ENCODE data around the gene ELAVL4.
"Not testable (repeated sequence)": the region's sequence is repeated elsewhere in the genome, so short reads cannot be mapped to it uniquely, and the experiment has no call there.

Gene ELAVL4

DNA sequence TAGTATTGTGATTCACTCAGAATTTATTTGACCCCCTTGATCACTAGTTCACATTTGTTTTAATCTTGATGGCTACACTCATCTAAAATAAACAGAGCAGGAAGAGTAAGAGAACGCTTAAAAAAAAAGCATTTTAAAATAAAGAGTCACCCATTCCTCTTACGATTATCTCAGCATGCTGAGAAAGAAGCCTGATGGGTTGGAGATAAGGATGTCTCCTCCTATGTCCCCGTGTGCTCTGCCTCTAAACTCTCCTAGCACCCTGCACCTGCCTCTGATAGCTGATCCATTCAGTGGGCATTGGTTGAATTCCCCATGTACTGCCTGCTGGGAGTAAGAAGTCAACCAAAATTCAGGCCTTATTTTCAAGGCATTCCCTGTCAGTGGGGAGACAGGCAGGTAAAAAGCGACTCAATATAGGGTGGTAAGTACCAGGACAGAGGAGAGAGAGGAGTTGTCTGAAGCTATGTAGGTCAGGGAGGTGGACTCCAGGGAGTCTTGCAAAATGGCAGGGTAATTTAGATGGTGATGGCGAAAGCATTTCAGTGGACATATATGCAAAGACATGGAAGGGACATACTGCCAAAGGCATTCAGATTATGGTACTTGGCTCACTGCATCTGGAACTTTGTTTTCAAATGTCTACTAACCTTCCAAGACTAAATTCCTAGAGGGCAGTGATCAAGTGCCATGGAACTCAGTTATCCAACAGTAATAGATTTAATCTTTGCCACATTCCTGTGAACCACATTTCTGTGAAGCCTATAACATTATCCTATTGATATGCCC, 18.4 kb downstream of the ELAVL4 start:
- DNase-seq, result no peak

DNA sequence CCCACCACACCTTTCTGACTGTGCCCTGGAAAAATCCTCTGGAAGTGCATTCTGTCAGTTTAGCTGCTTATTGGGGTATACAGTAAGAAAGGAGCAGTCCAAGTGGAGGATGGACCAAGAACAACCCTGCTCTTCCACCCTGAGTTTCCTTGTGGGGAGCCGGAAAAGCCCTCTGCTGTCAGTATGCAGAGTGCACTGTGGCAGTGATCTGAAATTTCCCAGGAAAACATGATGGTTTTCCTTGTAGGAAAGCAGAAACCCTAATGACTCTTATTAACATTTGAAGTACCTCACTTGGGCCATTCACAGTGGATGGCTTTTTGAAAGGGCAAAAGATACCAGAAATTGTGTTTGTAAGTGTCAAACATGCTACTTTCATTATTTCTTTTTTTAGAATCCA, 20.5 kb downstream of the ELAVL4 start:
- DNase-seq, result no peak

DNA sequence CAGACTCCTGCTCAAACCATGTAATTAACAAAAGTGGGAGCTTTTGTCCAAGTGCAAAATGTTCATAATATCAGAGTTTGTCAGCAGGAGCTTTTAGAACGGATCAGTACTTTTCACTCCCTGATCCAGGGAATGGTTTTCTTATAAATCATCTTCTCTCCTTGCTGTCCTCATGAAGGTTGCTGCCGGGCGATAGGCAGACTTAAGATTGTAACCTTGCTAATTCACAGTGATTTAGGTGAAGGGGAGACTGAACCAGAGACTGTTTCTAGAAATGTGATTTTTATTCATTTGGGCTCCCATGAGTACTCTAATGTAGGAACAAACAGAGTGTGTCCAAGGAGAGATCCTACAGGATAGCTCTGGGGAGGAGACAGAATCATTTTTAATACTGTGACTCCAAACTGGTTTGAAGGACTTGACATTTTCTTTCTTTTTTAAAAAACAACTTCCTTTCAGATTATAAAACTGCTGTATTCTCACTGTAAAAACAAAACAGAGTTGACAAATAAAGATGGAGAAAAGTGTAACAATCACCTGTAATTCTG, 23.7 kb downstream of the ELAVL4 start:
- no peak for DNase-seq

DNA sequence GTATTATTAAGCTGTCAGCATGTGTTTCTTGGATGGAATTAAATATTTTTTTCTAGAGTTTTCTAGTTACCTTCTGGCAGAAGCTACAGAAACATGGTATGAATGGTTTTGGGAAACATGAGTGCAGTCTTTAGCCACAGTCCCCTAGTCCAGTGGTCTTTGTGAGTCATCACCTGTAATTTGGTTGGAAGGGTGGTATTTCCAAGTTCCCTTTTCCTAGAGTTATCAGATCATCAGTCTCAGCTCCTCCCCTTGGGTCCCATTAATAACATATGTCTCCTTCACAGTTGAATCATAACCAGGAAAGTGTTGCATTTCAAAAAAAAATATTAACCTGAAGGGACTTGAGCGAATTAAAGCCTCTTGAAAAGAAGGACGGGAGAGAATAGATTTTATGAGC, 27.0 kb downstream of the ELAVL4 start:
- no peak for DNase-seq

DNA sequence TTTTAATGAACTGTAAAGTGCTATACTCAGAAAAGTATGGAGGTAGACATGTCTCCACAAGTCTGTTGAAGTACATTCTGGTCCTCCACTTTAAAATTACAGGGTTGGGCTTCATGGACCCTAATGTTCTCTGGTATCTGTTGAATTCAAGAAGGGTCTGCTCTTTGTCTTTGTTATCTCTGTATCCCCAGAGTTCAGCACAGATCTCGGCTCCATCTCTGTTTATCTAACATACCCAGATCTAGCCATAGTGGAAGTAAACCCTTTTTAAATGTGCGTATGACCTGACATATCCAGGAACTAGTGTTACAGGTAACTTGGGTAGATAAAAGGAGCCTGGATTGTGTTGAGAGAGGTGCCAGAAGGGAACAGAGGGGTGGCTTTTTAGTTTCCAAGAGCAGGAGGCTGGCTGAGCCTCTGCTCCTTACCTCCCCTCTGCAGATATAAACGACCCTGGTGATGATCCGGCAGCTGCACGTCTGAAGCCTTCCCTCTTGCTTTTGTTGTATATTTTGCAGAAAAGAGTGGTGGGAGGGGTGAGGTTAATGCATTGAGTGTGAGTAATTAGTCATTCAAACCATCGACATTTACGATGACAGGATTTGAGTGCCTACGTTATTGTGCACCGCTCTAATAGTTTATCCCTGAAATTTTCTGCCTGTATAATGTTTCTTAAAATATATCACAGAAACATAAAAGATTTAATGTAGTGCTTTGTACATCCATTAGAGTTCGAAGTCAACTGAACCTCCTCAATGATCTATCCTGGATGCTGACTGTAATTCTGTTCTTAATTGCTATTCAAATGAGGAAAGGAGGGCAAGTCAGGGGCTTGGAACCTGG, 30.8 kb downstream of the ELAVL4 start:
- no peak for DNase-seq

DNA sequence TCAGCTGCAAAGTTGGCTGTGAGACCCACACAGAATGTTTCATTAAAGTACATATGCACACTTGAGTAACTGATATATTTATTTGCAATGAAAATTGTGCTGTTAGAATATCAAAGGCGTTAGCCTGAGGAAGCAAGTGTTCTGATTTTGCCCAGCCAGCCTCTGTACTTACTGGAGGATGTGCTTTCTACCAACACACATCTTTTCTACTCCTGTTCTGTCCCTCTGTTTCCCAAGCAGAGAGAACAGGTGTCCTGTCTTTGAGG, 31.4 kb downstream of the ELAVL4 start:
- DNase-seq, result no peak

DNA sequence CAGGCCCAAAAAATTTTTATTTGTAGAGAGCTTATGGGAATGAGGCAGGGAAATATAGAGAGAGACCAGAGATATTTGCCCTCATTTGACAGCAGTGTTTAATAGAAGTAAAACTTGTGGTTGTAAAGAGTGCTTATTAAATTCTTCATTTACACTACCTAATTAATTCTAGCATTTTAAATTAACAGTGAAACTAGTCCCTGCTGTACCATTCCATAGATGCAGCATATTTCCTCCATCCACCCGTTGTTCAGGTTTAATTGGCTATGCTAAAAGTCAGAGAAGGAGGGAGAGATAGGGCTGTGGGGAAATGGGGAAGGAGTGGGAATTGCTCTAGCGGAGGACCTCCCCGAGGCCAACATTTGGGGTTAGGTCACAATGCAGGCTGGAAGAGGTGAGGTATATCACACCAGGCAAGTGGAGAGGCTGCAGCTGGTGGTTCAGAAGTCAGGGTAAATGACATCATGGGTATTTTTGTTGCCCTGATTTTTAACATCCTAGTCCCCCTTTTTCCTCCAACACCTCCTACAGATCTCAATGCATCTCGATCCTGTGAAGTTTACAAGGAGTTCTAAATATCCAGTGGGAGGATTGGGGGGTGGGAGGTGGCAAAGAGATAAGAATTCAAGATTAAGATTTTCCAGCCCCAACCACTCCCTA, 38.6 kb downstream of the ELAVL4 start:
- DNase-seq, result no peak

DNA sequence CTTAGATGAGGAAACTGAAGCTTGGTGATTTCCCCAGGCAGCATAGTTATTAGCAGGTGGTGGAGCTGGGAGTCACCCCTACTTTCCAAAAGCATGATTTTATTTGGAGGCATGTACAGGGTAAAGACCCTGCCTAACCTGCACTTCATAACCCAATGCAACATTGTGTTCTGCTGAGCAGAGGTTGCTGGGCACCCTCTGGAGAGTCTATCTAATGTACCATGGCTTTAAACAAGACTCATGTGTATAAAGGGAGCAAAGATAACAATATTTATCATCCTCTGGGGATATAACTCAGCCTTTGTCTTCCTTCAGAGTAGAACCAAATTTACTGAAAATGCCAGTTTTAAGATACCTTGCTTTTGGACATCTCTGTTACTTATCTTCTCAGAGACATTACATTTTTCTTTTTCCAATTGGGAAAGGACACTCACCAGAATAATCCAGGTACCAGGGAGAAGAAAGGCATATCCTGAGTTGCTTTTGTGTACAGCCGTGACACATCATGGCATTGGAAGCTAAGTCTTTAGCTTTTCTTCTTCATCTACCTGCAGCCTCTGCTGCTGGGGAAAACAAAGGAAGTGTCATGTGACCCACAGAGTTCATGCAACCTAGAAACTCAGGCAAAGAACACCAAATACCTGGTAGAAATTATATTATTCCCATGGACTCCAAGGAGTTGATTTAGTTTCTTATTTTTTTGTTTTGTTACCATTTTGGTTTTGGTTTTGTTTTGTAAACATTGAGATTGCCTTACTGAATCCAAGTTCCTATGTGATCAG, 39.6 kb downstream of the ELAVL4 start:
- DNase-seq, result no peak

DNA sequence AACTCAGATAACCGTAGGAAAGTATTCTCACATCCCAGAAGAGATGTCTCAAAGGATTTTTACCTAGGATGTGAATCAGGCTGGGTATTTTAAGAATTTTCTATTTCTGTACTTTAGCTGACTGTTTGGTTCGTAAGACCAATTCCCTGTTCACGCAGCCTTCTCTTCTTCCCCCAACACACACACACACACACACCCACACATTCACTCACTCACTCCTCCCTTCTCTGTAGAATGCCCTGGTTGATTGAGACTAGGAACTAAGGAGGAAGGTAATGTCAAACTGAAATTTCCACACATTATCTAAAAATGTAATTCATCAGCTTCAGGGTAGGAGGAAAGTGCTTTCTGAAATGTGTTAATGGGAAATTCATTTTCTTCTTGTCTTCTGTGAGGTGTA, 43.5 kb downstream of the ELAVL4 start:
- DNase-seq, result no peak

DNA sequence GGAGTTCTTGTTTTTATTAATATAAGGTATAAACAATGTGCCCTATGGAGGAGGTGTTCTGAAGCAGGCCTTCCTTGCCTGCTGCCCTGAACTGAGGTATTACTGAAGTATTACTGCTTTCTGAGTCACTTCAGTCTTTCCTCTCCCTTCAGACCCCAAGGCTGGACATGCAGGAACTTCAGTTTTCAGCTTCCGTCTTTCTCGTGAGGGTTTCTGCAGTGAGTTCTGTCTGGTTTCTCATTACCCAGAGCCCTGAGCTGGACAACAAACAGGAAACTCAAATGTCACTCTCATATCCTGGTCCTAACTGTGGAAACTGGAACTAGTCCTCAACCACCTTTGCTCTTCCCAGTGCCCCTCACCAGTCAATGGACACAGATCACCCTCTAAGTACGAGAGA, 46.8 kb downstream of the ELAVL4 start:
- no peak for DNase-seq

DNA sequence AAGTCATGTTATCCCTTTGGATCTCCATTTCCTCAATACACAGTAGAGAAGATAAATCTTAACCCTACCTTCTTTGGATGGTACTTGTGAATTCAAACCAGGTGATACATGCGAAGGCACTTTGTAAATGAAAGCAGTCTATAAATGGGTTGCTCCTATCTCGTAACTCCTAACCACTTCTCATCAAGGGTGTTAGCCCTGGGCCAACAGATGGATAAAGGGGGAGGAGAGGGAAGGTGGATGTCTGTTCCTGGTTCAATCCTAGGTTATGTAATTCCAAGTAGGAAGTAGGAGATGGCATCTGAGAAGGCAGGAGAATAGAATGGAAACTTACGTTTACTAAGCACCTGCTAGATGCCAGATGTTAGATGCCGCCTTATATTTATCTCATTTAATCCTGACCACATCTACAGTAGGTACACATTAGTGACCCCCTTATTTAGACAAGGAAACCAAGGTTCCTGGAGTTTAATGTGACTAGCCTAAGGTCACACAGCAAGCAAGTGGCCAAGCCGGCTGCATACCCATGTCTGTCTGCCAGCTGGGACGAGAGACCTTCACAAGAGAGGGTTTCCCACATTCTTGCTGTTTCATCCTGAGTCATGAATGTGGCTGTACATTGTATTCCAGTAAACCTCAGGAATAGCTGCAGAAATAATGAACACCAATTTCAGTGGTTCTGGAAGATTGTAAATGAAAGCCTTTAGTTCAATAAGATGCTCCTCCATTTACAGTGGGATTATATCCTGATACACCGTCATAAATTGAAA, 47.7 kb downstream of the ELAVL4 start:
- DNase-seq, result no peak

DNA sequence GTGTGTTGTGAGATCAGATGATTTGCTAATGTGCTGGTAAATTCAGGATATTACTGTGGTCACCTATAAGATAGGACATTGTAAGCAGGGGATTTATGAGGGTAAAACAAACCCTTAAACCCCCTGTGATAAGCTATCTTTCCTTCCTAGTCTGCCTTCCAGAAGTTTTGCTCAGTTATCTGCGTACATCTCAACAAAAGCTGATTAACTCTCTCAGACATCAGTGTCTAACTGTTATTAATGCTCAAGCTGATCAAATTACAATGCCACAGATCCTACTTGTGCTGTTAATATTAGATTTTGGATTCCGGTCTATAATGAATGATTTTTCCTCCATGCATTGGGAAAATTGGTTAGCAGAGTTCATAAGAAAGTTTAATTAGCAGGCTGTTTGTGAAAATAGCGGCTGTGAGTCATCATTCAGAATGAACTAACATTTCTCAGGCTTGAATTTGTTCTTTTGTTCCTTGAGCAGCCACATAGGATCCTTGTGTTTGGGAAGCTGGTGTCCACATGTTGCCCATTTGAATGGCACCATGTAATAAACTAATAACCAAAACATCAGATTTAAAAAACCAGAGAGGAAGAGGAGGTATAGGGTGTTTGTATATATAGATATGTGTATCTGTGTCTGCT, 48.7 kb downstream of the ELAVL4 start:
- DNase-seq, result no peak

DNA sequence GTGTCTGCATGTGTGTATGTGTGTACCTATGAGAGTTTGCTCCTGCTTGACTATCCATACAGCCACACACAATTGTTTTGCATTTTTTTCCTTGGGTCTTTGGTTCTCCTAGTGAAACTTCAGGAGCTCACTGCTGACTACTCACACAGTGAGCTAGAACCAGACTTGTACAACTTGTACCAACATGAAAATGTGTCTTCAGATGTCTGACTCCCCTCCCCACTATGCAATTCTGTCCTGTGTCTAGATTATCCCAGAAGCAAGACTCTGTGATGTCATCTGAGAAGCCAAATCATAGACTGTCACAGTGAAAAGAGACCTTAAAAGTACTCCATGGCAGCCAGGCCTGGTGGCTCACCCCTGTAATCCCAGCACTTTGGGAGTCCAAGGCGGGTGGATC, 49.7 kb downstream of the ELAVL4 start:
- DNase-seq, result no peak

DNA sequence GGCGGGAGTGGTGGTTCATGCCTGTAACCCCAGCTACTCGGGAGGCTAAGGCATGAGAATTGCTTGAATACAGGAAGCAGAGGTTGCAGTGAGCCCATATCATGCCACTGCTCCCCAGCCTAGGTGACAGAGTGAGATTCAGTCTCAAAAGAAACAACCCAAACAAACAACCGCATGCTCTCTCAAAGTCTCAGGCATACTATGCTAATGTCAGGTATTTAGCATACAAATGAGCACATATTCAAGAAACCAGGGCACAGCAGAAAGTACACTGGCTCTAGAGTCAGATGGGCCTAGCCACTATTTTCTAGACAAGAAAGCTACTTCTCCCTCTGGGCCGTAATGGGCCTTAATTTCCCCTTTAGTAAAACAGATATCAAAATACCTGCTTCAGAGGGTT, 55.0 kb downstream of the ELAVL4 start:
- DNase-seq, result no peak

DNA sequence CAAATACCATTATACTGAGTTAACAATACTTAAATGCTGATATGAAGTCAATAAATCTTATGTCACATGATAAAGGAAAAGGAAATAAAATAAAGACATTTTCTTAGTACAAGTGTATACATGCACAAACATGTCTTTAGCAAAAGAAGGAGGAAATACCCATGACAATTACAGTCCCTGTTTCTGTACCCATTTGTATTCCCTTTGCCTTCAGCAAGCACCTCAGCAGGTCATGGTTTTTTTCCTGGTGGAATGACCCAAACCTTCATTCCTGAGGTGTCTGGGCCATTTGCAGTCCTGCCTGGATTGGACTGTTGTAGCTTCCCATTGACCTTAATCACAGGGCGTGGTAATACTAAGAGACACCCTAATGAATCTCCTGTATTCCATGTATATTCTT, 57.6 kb downstream of the ELAVL4 start:
- DNase-seq, result not testable (repeated sequence)

DNA sequence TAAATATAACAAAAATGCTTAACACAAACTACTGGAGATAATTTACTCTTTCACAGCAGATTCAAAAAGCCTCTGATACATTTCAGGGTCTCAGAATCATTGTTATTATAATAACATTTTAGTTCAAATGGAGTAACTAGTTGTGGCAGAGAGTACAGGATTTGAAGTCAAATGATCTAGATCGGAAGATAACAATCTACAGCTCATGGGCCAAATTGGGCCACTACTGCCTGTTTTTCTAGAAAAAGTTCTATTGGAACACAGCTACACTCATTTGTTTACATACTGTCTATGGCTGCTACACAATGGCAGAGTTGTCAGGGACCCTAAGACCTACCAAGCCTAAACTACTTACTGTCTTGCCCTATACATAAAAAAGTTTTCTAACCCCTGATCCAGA, 63.6 kb downstream of the ELAVL4 start:
- no peak for DNase-seq

DNA sequence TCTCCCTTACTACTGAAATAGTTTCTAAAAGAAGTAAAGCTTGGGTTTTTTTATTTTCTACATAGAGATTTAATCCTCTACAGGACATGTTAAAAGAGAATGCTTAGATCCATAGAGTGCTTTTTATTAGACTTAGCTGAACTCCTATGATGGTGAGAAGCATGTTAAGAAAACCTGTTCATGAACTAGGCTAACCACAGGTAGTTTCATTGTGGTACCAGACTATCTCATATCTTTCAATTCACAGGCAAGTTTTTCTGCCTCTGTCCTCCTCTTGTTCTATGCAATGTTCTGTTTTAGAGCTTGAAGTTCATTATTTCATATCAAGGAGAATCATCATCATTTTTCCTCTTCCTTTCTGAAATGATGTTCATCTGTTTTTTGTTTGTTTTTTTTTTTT, 65.4 kb downstream of the ELAVL4 start:
- DNase-seq, result no peak

DNA sequence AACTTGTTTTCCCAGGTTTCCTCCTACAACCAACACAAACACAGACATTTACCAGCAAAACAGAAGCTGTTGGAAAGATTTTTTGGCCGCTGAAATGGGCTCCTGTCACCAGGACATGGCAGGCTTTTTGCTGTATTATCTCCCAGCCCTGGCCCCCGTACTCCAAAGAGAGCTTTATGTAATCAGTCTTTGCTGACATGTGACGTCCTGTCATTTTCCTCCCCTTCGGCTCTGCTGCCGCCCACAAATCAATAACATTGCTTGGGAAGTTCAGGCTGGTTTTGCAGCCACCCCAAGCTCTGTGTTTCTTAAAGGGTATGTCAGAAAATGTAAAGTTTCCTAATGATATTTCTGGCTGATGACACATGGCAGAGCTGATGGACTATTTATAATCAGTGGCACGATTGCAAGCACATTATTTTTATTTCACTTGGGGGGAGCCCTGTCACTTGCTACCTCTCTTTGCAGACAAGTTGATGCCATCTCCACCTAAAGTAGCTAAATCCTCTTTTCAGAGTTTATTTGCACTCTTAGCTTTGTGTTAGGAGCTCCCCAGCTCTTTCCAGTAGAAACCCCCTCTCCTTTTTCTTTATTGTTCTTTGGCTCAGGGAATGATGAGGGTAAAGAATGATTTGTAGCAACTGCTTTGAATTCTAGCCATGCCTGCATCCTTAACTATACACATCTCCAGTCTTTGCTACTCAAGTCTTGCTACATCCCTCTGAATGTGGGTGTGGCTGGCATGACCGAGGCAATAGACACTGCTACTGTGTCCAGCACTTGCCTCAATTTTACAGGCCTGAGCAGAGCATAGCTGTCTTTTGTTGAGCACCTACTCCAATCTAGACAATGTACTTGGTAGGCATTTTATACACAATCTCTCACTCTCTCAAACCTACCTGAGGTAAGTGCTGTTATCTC, 67.3 kb downstream of the ELAVL4 start:
- no peak for DNase-seq

DNA sequence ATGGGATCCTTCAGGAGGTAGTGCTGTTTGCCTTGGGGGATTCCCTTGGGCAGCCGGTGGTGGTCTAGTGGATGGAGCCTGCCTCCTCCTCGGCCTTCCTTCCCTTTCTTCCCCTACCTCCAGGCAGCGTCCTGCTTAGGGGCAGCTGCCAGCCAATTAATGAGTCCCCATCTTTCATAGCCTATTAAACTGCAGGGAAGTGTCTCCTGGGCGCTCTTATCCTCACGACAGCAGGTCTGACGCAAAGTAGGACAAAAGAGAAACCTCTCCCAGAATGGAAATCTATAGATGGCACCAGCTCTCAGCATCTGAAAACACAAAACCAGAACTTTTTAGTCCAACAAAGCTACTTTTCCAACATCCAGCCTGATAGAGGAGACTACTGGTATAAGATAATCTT, 69.3 kb downstream of the ELAVL4 start:
- no peak for DNase-seq

DNA sequence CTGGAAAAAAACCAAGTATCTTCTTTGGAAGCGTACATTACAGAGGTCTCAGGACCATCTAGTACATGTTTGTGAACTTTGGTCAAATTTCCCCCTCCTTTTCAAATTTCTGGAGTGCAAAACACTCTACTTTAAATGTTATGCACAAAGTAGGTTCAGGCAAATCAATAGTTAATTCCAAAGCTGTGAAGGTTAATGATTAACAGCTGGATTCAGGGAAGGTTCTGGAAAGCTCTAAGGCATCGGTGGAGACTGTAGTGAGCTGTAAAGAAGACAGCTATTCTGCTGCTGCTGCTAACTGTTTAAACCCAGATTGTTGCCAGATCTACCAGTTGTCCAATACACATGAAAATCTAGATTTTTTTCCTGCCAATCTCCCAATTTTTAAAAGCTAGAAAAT, 70.9 kb downstream of the ELAVL4 start:
- DNase-seq, result no peak

DNA sequence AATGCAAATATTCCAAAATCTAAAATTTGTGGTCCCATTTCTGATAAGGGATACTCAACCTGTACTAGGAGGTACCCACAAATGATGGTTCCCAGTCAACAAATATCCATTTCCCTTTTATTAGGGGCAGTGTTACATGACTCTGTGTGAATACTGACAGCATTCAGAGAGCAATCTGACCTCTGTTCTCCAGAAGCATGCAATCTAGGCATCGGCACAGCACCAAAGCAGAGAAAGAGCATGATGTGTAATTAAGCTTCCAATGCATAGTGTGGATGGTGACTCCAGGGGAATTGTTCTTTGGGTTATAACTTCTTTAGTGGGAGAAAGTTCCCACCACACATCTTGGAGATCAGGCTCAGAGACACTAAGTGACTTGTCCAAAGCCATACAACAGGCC, 71.6 kb downstream of the ELAVL4 start:
- no peak for DNase-seq

Data from central memory CD4-positive, alpha-beta T cell (primary cell).